Stimulated activated CD4-positive, alpha-beta T cell treated with anti-CD3 and anti-CD28 coated beads, Interleukin-12 subunit alpha, Interleukin-12 subunit beta, amount 100 ng/mL, for 24 hours (primary cell): Measurements from ENCODE around the gene ZNF316.
"Not testable (repeated sequence)": the region's sequence is repeated elsewhere in the genome, so short reads cannot be mapped to it uniquely, and the experiment has no call there.

Source experiments
- DNase-seq, 2 experiments: peaks; one replicate each; pipeline ENCODE4 v3.0.0-alpha.2; 2020; ENCODE audit warnings: low read depth in 2 of 2

Gene ZNF316

GRCh38 chr7:6647080-6647479 is 10.0 kb downstream of the ZNF316 start:
- no peak for DNase-seq

- no peak for DNase-seq
Observed at GRCh38 chr7:6647541-6647940, 10.4 kb downstream of the ZNF316 start.

GRCh38 chr7:6648066-6648814 is 11.1 kb downstream of the ZNF316 start:
- DNase-seq, result no peak

GRCh38 chr7:6648815-6649104 is 11.6 kb downstream of the ZNF316 start:
- no peak for DNase-seq

GRCh38 chr7:6649241-6649961 is 12.3 kb downstream of the ZNF316 start:
- DNase-seq, result no peak

GRCh38 chr7:6650086-6650485 is 13.0 kb downstream of the ZNF316 start:
- DNase-seq, result no peak

GRCh38 chr7:6650521-6651011 is 13.4 kb downstream of the ZNF316 start:
- DNase-seq, result no peak

GRCh38 chr7:6651851-6652445 is 14.8 kb downstream of the ZNF316 start:
- DNase-seq, result no peak

GRCh38 chr7:6652446-6653011 is 15.4 kb downstream of the ZNF316 start:
- DNase-seq, result no peak

- DNase-seq, result no peak
Observed at GRCh38 chr7:6653071-6654003, 16.2 kb downstream of the ZNF316 start.

- no peak for DNase-seq
Observed at GRCh38 chr7:6654113-6654841, 17.2 kb downstream of the ZNF316 start.

- DNase-seq, result no peak
Observed at GRCh38 chr7:6654842-6655610, 17.9 kb downstream of the ZNF316 start.

- DNase-seq, result no peak
Observed at GRCh38 chr7:6655636-6656385, 18.7 kb downstream of the ZNF316 start.

- DNase-seq, result no peak
Observed at GRCh38 chr7:6656413-6656812, 19.3 kb downstream of the ZNF316 start.

GRCh38 chr7:6658618-6659345 is 21.7 kb downstream of the ZNF316 start:
- DNase-seq, result no peak

- DNase-seq, result not testable (repeated sequence)
Observed at GRCh38 chr7:6670851-6671250, 33.7 kb downstream of the ZNF316 start.

GRCh38 chr7:6675807-6676405 is 38.8 kb downstream of the ZNF316 start:
- DNase-seq, result no peak

GRCh38 chr7:6680146-6680545 is 43.0 kb downstream of the ZNF316 start:
- no peak for DNase-seq
